ENCODE results near the gene OVOL1.

Gene OVOL1

DNA sequence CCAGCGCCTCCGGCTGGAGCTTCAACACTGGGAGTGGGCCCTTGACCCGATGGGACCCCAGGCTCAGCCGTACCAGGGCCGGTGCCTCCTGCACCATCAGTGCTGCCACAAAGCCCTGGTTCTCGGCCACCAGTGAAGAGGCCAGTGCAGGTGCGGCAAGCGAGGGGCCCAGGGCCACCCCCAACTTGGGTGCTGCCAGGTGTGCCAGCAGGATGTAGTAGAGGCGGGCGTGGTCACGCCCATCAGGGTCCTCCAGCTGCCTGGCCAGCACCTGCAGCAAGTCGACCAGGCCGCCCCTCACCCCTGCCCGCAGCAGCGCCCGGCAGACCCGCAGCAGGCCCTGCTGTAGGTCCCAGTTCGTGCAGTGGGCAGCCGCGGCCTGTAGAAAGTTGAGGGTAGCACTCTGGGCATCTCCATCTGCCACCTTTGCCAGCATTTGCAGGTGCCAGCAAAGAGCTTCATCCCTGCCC lies 8.4 kb upstream of the OVOL1 start:
- DNase-seq (ENCODE audit: low read depth) = no peak
- no peak overlapping the region for H3K4me3 ChIP-seq (ENCODE audit: low read length)
- TF ChIP-seq, protein P1, sequence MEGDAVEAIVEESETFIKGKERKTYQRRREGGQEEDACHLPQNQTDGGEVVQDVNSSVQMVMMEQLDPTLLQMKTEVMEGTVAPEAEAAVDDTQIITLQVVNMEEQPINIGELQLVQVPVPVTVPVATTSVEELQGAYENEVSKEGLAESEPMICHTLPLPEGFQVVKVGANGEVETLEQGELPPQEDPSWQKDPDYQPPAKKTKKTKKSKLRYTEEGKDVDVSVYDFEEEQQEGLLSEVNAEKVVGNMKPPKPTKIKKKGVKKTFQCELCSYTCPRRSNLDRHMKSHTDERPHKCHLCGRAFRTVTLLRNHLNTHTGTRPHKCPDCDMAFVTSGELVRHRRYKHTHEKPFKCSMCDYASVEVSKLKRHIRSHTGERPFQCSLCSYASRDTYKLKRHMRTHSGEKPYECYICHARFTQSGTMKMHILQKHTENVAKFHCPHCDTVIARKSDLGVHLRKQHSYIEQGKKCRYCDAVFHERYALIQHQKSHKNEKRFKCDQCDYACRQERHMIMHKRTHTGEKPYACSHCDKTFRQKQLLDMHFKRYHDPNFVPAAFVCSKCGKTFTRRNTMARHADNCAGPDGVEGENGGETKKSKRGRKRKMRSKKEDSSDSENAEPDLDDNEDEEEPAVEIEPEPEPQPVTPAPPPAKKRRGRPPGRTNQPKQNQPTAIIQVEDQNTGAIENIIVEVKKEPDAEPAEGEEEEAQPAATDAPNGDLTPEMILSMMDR (conservative IDR thresholded peaks at IDR 0.05; ENCODE audit: low read depth, low read length) = no peak

DNA sequence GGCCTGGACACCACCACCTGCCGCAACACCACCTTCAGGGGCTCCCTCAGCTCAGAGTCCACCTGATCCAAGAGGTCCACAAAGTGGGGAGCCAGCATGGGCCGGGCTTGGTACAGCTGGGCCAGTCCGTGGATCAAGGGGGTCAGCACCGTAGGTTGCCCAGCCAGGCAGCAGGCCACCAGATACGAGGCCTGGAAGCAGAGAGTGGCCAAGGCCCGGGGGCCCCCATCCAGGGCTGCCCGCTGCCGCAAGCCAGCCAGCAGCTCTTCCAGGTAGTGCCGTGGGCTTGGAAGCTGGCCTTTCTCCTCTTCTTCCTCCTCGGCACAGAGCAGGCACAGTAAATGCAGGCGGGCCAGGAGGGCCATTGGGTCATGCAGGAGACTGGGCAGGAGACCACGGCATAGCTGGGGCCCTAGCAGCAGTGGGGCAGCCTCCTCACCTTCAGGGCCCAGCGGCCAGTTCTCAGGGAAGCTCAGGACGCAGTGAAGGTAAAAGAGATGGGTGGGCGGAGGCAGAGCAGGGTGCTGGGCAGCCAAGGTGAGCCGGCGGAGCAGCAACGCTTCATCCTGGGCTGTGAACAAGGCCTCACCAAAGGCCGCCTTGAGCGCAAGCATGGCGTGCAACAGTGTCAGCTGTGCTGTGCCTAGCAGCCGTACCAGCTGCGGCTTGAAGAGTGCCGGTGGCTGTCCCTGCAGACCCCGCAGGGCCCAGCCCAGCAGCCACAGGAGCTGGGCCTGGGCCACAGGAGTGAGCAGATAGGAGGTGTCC lies 7.8 kb upstream of the OVOL1 start:
- H3K4me3 ChIP-seq (ENCODE audit: low read length) = peak overlapping the region; percentile 42
- DNase-seq (ENCODE audit: low read depth) = no peak
- TF ChIP-seq, protein P1 (conservative IDR thresholded peaks at IDR 0.05; ENCODE audit: low read depth, low read length) = no peak

DNA sequence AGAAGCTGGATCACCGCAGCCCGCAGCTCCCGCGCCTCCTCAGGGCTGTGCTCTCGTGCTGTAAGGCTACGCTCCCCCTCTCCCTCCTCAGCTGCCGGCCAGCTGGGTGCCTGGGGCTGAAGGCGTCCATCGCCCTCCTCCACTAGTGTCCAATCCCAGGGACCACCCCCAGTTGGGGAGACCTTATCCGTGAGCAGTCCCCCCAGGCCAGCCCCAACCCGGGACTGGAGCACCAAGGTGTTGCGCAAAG lies 7.3 kb upstream of the OVOL1 start:
- no peak for DNase-seq (ENCODE audit: low read depth)
- TF ChIP-seq, protein P1 (conservative IDR thresholded peaks at IDR 0.05; ENCODE audit: low read depth, low read length) = no peak
- peak overlapping the region; percentile 42 for H3K4me3 ChIP-seq (ENCODE audit: low read length)

DNA sequence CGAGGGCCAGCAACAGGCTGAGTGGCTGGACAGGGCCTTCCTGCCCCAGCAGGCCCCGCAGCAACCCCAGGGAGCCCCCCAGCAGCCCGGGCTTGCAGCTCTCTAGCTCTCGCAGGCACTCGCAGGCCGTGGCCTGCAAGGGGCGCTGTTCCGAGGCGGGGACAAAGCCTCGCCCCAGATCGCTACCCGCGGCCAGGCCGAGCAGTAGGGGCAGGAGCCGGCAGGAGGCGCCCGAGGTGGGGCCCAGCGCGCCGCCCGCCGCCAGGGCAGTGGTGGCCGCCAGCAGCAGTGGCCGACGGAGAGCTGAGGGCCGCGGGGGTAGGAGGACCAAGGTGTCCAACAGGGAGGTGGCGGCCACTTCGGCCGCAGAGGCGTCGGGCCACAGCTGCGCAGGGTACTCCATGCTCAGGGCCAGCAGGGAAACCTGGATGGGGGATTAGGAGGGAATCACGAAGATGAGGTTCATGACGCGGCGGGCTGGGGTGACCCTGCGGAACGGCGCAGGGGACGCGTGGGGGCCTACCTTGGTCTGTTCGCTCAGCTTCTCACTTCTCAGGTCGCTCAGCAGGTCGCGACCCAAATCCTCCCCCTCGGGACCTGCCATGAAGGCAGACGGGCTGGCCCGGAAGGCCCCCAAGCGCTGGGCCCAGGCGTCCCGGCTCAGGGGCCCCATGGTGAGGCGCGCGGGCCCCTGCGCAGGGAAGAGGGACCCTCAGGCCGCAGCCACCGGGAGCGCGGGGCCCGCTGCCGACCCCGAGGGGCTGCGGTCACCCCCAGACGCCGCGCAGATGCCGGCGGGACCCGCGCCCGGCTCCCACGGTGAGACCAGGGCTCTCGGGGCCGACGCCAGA lies 6.7 kb upstream of the OVOL1 start:
- TF ChIP-seq, protein P1 (conservative IDR thresholded peaks at IDR 0.05; ENCODE audit: low read depth, low read length) = peak; percentile 82
- peak overlapping the region; percentile 72 for H3K4me3 ChIP-seq (ENCODE audit: low read length)
- DNase-seq (ENCODE audit: low read depth) = peak; percentile 35

DNA sequence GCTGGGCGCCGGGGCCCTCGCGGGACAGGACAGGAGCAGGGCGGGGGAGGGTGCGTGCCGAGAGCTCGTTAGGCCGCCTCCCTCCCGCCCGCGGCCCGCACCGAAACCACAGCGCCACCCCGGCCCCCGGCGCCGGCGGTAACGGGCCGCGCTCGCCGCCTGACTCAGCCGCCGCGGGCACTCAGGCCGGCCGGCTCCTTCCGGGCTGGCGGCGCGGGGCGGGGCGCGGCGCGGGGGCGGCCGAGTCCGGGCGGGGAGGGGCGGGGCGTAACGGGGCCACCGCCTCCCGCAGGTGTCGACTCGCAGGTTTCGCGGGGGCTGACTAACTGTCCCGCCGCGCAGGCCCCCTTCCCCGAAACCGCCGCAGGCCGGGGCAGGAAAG lies 6.1 kb upstream of the OVOL1 start, which contains the start of gene AP5B1:
Gene AP5B1 (minus strand): TSS at position 207 of the 382 bp plus-strand sequence. CDS start 385 bp downstream, outside the sequence.
- TF ChIP-seq, protein P1 (conservative IDR thresholded peaks at IDR 0.05; ENCODE audit: low read depth, low read length) = no peak
- no peak for DNase-seq (ENCODE audit: low read depth)
- peak within 1 kb of the TSS; percentile 72 for H3K4me3 ChIP-seq (ENCODE audit: low read length)

DNA sequence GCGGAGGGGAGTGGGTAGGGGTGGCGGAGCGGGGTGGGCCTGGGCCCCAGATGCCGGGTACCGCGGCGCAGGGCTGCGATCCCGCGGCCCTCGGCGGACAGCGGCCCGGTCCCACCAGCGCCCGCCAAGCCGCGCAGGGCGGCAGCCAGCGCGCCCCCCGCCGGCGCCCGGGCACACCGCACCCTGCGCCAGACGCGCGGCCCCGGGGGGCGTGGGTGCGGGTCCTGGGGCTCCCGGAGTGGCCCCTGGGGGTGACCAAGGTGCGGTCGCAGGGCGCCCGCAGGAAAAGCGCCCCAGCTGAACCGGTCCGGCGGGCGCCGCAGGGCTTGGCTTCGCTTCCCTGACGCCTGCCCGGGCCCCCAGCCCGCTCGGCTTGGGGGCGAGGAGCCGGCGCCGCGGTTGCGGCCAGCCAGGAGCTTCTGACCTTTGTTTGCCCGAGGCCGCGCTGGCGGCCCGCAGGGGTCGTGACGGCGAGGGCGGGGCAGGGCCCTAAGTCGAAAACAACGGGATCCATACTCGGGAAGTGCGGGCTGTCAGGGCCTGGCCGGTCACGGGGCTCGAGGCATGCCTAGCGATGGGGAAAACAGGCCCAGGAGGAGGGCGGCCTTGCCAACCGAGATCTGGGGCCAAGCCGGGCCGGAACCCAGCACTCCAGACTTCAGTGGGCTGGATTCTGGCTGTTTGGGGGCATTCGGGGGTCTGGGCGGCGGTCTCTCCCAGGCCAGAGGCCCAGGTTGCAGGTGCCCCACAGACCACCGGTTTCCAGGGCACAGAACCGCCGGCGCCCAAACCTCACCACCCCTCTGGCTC lies 5.5 kb upstream of the OVOL1 start:
- peak overlapping the region; percentile 39 for H3K4me3 ChIP-seq (ENCODE audit: low read length)
- TF ChIP-seq, protein P1 (conservative IDR thresholded peaks at IDR 0.05; ENCODE audit: low read depth, low read length) = no peak
- DNase-seq (ENCODE audit: low read depth) = no peak
